Osteoblast (primary cell): Measurements from ENCODE around the gene CYP26C1. TPM values are rescaled to one million over a fixed set of nuclear protein-coding genes. Genes with fewer than 3 reads are reported as not detected.
A peak's percentile ranks its signal among the peaks of the same experiment; 100 is the strongest.

ENCODE experiments used
- DNase-seq: peaks from one replicate; pipeline ENCODE4 v3.0.0; 2011; ENCODE audit warnings: low spot score, mixed read lengths; ENCODE audit not compliant: insufficient read length; ENCODE audit errors: missing footprints
- H2AFZ ChIP-seq: 2 replicates; pipeline ENCODE4 v1.6.0; 2011; ENCODE audit warnings: mild to moderate bottlenecking, low read length
- H3K27ac ChIP-seq: 2 replicates; pipeline ENCODE4 v1.5.1; 2011; ENCODE audit warnings: mild to moderate bottlenecking, low read depth, low read length, moderate library complexity
- H3K27me3 ChIP-seq: 2 replicates; pipeline ENCODE4 v1.6.0; 2012; ENCODE audit warnings: mild to moderate bottlenecking, control low read depth, inconsistent platforms, low read length, moderate library complexity; ENCODE audit not compliant: insufficient read depth
- H3K36me3 ChIP-seq: 2 replicates; pipeline ENCODE4 v1.5.1; 2011; ENCODE audit warnings: mild to moderate bottlenecking, low read length, control low read depth, moderate library complexity; ENCODE audit not compliant: insufficient read depth
- H3K4me1 ChIP-seq: 2 replicates; pipeline ENCODE4 v1.5.1; 2011; ENCODE audit warnings: mild to moderate bottlenecking, low read length, control low read depth, moderate library complexity; ENCODE audit not compliant: insufficient read depth
- H3K4me2 ChIP-seq: 2 replicates; pipeline ENCODE4 v1.6.0; 2011; ENCODE audit warnings: mild to moderate bottlenecking, low read length; ENCODE audit not compliant: insufficient read depth
- H3K4me3 ChIP-seq: fragments of 200-600 bp; sonication (generic); 3 replicates; pipeline ENCODE4 v1.5.1; 2012; ENCODE audit warnings: mild to moderate bottlenecking, low read length, inconsistent platforms; ENCODE audit not compliant: insufficient read depth
- H3K79me2 ChIP-seq: 2 replicates; pipeline ENCODE4 v1.6.0; 2012; ENCODE audit warnings: mild to moderate bottlenecking, low read length, control low read depth, inconsistent platforms; ENCODE audit not compliant: insufficient read depth
- H3K9me3 ChIP-seq: 2 replicates; pipeline ENCODE4 v1.5.1; 2011; ENCODE audit warnings: low read depth, low read length, control low read depth
- H4K20me1 ChIP-seq: 2 replicates; pipeline ENCODE4 v1.6.0; 2012; ENCODE audit warnings: mild to moderate bottlenecking, low read length, control low read depth; ENCODE audit not compliant: insufficient read depth
- CTCF ChIP-seq: IDR thresholded peaks from 2 replicates; pipeline ENCODE4 v1.5.1; 2011; ENCODE audit warnings: mild to moderate bottlenecking, low read depth, low read length, moderate library complexity; ENCODE audit errors: extremely low read depth
- total RNA-seq: library from RNA; depleted of rRNA; stranded (reverse); fragments of >200 nt; gene quantifications from 2 replicates; pipeline ENCODE4 v1.2.3, GENCODE V29; 2012

Gene CYP26C1
- total RNA-seq, 1 donor = under 0.01 TPM

GRCh38 chr10:93074597-93075368, 14.2 kb downstream of the CYP26C1 start:
- H3K4me3 ChIP-seq = no peak overlapping the region
- peak; percentile 65 for DNase-seq
- H3K27me3 ChIP-seq = peaks cover 60% of the 10 kb centered on the region
- no peaks in the 10 kb centered on the region for H3K9me3 ChIP-seq
- no peaks in the 10 kb centered on the region for H3K79me2 ChIP-seq
- H3K4me1 ChIP-seq = peaks cover 20% of the 10 kb centered on the region
- H3K4me2 ChIP-seq = peak overlapping the region; percentile 32
- no peaks in the 10 kb centered on the region for H3K36me3 ChIP-seq
- H4K20me1 ChIP-seq = no peaks in the 10 kb centered on the region
- H2AFZ ChIP-seq = no peak overlapping the region
- no peak for TF ChIP-seq CTCF
- H3K27ac ChIP-seq = no peak overlapping the region

- no peak for TF ChIP-seq CTCF
- H3K27ac ChIP-seq = no peak overlapping the region
- H4K20me1 ChIP-seq = no peaks in the 10 kb centered on the region
- no peak overlapping the region for H3K4me2 ChIP-seq
- no peaks in the 10 kb centered on the region for H3K36me3 ChIP-seq
- DNase-seq = peak; percentile 70
- no peaks in the 10 kb centered on the region for H3K9me3 ChIP-seq
- H3K4me1 ChIP-seq = peaks cover 25% of the 10 kb centered on the region
- H3K79me2 ChIP-seq = no peaks in the 10 kb centered on the region
- H2AFZ ChIP-seq = no peak overlapping the region
- H3K4me3 ChIP-seq = no peak overlapping the region
- H3K27me3 ChIP-seq = peaks cover 58% of the 10 kb centered on the region
Observed at GRCh38 chr10:93075369-93076221, 15.0 kb downstream of the CYP26C1 start.

- Histone ChIP-seq H3K79me2 (no peaks in the 10 kb centered on the region), H3K4me3 (no peak overlapping the region), H3K27ac (no peak overlapping the region), H3K4me1 (peaks cover 25% of the 10 kb centered on the region), H3K4me2 (no peak overlapping the region), H3K9me3 (no peaks in the 10 kb centered on the region), H4K20me1 (no peaks in the 10 kb centered on the region), H2AFZ (no peak overlapping the region), H3K27me3 (peaks cover 49% of the 10 kb centered on the region), H3K36me3 (no peaks in the 10 kb centered on the region)
- DNase-seq = peak; percentile 90
- TF ChIP-seq CTCF = no peak
Observed at GRCh38 chr10:93076871-93077270, 16.3 kb downstream of the CYP26C1 start.

GRCh38 chr10:93077860-93078337, 17.3 kb downstream of the CYP26C1 start:
- no peaks in the 10 kb centered on the region for H4K20me1 ChIP-seq
- no peak overlapping the region for H3K4me2 ChIP-seq
- H3K27me3 ChIP-seq = peaks cover 39% of the 10 kb centered on the region
- TF ChIP-seq CTCF = no peak
- peak; percentile 60 for DNase-seq
- no peaks in the 10 kb centered on the region for H3K36me3 ChIP-seq
- no peaks in the 10 kb centered on the region for H3K9me3 ChIP-seq
- H3K4me3 ChIP-seq = no peak overlapping the region
- H3K4me1 ChIP-seq = peaks cover 25% of the 10 kb centered on the region
- no peak overlapping the region for H3K27ac ChIP-seq
- no peaks in the 10 kb centered on the region for H3K79me2 ChIP-seq
- no peak overlapping the region for H2AFZ ChIP-seq
